ENCODE results near the gene ZNF683. TPM values are rescaled to one million over a fixed set of nuclear protein-coding genes. Genes with fewer than 3 reads are reported as not detected.

Gene ZNF683
- total RNA-seq, 1 donor from 2014 or later = not detected

DNA sequence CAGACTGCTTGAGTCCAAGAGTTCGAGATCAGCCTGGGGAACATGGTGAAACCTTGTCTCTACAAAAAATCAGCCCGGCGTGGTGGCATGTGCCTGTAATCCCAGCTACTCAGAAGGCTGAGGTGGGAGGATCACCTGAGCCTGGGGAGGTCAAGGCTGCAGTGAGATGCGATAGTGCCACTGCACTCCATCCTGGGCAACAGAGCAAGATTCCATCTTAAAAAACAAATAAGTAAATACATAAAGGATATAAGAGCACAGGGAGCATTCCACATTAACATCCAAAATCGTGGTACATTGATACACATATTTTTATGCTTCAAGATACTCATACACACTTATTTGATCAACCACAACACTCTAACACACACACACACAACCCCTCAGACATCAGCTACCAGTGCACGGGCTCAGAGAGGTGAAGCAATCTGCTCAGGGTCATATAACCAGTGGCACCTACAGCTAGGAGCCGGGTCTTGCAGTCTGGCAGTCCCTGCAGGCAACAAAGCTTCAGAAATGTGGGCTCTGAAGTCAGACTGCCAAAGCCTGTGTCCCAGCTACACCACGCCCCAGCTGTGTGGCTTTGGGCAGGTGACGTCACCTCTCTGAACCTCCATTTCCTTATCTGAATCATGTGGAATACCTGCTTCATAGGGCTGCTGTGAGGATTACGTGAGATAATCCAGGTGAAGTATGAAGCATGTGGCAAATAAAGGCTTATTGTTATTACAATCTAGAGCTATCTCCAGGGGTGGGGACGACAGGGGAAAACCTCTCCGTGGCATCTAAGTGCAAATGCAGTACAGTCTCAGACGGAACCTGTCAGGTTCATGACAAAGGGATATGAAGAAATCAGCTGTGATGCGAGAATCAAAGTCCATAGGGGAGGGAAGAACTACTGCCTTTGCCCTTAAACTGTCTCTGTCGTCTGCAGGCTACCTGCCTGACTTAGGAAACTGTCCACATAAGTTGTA, 13.9 kb downstream of the ZNF683 start:
- DNase-seq (ENCODE audit: low read depth) = no peak
- TF ChIP-seq, protein P1, sequence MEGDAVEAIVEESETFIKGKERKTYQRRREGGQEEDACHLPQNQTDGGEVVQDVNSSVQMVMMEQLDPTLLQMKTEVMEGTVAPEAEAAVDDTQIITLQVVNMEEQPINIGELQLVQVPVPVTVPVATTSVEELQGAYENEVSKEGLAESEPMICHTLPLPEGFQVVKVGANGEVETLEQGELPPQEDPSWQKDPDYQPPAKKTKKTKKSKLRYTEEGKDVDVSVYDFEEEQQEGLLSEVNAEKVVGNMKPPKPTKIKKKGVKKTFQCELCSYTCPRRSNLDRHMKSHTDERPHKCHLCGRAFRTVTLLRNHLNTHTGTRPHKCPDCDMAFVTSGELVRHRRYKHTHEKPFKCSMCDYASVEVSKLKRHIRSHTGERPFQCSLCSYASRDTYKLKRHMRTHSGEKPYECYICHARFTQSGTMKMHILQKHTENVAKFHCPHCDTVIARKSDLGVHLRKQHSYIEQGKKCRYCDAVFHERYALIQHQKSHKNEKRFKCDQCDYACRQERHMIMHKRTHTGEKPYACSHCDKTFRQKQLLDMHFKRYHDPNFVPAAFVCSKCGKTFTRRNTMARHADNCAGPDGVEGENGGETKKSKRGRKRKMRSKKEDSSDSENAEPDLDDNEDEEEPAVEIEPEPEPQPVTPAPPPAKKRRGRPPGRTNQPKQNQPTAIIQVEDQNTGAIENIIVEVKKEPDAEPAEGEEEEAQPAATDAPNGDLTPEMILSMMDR (IDR thresholded peaks at IDR 0.05; ENCODE audit: insufficient read depth, low read length, poor library complexity, severe bottlenecking) = no peak
- peaks cover 40% of the 10 kb centered on the region for H3K27me3 ChIP-seq (ENCODE audit: control insufficient read depth, insufficient read depth, low read length)

DNA sequence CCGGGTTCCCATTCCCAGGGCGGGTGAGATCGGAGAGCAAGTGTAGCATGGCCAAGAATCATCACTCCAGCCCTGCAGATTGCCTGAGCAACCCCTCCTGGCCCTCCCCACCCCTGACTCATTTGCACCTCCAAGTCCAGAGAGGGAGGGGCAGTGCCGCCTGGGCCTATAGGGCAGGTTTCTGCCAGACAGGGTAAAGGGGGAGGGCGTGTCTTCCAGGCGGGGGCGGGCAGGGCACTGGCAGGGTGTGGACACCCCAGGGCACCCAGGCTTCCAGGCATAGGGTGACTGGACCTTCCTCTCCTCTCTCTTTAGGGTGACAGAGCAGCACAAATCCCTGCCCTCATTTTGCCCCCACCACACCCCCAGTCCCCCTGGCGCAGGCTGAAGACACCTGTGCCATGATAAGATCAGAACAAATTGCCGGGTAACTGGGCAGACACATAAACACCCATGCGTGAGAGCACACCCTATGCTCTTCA, 15.4 kb downstream of the ZNF683 start:
- H3K36me3 ChIP-seq (ENCODE audit: control insufficient read depth, insufficient read depth, low read length) = no peaks in the 10 kb centered on the region
- H3K27me3 ChIP-seq (ENCODE audit: control insufficient read depth, insufficient read depth, low read length) = peaks cover 38% of the 10 kb centered on the region
- TF ChIP-seq, protein P1 (IDR thresholded peaks at IDR 0.05; ENCODE audit: insufficient read depth, low read length, poor library complexity, severe bottlenecking) = no peak
- no peak for DNase-seq (ENCODE audit: low read depth)
- no peak overlapping the region for H3K4me3 ChIP-seq (ENCODE audit: low read depth, low read length)

More for the DNA sequence above, 13.9 kb downstream of the ZNF683 start:
- H3K36me3 ChIP-seq (ENCODE audit: control insufficient read depth, insufficient read depth, low read length) = no peaks in the 10 kb centered on the region
- H3K4me3 ChIP-seq (ENCODE audit: low read depth, low read length) = no peak overlapping the region

DNA sequence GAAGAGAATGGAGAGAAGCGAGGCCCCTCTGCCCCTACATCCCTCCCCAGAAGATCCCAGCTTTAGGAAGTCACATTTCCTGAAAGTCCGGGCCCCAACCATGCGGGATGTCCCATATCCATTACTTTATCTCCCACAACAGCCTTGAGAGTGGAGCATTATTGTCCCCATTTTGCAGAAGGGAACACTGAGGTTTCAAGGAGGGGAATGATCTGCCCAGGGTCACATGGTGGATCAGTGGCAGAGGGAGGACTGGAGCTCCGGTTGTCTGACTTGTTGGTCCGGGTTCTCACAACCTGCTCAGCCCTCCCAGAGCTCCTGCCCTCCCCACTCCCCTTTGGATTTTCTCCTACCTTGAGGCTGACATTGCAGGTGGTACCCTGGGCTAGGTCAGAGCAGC, 16.4 kb downstream of the ZNF683 start:
- Histone ChIP-seq H3K36me3 (ENCODE audit: control insufficient read depth, insufficient read depth, low read length) (no peaks in the 10 kb centered on the region), H3K4me3 (ENCODE audit: low read depth, low read length) (no peak overlapping the region), H3K27me3 (ENCODE audit: control insufficient read depth, insufficient read depth, low read length) (peaks cover 29% of the 10 kb centered on the region)
- no peak for DNase-seq (ENCODE audit: low read depth)
- TF ChIP-seq, protein P1 (IDR thresholded peaks at IDR 0.05; ENCODE audit: insufficient read depth, low read length, poor library complexity, severe bottlenecking) = no peak

DNA sequence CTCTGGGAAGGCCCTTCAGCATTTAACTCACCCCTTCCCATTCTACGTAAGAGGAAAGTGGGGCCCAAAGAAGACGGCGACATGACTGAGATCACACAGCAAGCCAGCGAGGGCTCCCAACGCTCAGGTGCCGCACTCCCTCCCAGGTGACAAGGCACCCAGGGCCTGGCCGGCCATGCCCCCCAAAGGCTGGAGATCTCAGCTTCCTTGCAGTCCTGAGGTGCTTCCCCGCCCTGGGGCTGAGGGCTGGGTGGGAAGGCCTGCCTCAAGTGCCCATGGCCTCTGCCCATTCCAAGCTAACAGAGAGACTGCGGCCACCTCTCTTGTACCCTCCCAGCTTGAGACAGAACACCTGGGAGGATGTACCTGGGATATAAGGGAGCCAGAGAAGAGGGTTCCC, 17.6 kb downstream of the ZNF683 start:
- no peak for DNase-seq (ENCODE audit: low read depth)
- Histone ChIP-seq H3K27me3 (ENCODE audit: control insufficient read depth, insufficient read depth, low read length) (peaks cover 17% of the 10 kb centered on the region), H3K4me3 (ENCODE audit: low read depth, low read length) (no peak overlapping the region), H3K36me3 (ENCODE audit: control insufficient read depth, insufficient read depth, low read length) (no peaks in the 10 kb centered on the region)
- TF ChIP-seq, protein P1 (IDR thresholded peaks at IDR 0.05; ENCODE audit: insufficient read depth, low read length, poor library complexity, severe bottlenecking) = no peak

DNA sequence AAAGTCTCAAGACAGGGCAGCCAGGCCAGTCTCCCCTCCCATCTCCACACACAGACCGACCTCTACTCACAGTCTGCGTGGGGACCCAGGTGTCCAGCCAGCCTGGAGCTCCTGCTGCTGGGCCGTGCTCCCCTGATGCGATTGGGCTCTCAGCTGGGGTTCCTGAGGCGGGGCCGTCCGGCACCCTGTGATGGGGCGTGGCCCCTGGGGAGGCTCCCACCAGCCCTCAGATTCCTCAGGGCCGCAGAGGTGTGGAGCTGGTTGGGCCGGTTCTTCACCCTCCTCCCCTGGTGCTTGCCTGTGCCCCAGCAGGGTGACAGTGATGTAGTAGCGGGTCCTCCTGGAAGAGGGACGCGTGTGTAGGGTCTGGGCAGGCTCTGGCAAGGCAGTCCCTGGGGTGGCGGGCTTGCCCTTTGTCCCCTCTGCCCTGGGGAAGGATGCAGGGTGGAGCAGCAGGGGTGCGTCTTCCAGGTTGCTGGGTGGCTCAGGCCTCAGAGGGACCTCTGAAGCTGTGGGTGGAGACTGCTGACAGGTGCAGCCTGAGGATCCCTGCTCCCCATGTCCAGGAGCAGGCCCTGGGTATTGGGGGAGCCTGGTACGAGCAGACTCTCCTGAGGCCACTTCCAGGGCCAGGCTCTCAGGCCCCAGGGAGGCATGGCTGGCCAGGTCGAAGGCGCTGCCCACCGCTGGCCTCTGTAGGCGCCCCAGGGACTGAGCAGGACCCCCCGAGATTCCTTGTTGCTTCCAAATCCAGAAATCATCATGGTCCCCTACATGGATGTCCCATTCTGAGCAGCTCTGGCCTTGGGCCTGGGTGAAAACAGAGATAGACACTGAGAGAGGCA, 18.4 kb downstream of the ZNF683 start, which contains the start of gene CRYBG2:
TSS of gene CRYBG2 (minus strand) at position 155 of the 845 bp plus-strand sequence. CDS start 7,473 bp downstream, outside the sequence.
- TF ChIP-seq, protein P1 (IDR thresholded peaks at IDR 0.05; ENCODE audit: insufficient read depth, low read length, poor library complexity, severe bottlenecking) = no peak
- DNase-seq (ENCODE audit: low read depth) = no peak
- H3K4me3 ChIP-seq (ENCODE audit: low read depth, low read length) = no peak within 1 kb of the TSS
- H3K36me3 ChIP-seq (ENCODE audit: control insufficient read depth, insufficient read depth, low read length) = no peaks in the 10 kb centered on the region
- H3K27me3 ChIP-seq (ENCODE audit: control insufficient read depth, insufficient read depth, low read length) = peaks cover 11% of the 10 kb centered on the region

All from kidney epithelial cell (primary cell).